ENCODE data around the gene CRACR2B. TPM values are rescaled to one million over a fixed set of nuclear protein-coding genes. Genes with fewer than 3 reads are reported as not detected.
A peak's percentile ranks its signal among the peaks of the same experiment; 100 is the strongest.

CRACR2B gene
- total RNA-seq, 2 experiments from 2014 or later: 0.33 TPM; not detected in 1

- CTCF ChIA-PET: interaction anchor here (1.1 kb wide), 1 partner anchor 49 kb away, joined by 4 read pairs; the partner anchor contains the start of gene TALDO1
- ATAC-seq (ENCODE audit: poor library complexity): peak; percentile 52
Observed at GRCh38 chr11:795634-796564, 31.8 kb upstream of the CRACR2B start.

GRCh38 chr11:796565-797295 lies 31.0 kb upstream of the CRACR2B start:
- no peaks in the 10 kb centered on the region for H3K9me3 ChIP-seq (ENCODE audit: control insufficient read depth in 1 of 2, insufficient read depth in 1 of 2, low read length in 2 of 2)
- ChIA-PET CTCF (interaction anchor here (1.1 kb wide), 1 partner anchor 50 kb away, joined by 4 read pairs; the partner anchor contains the start of gene TALDO1), POLR2A (interaction anchor here (0.9 to 3.2 kb wide), 8 partner anchors 12 to 590 kb away, joined by 3 to 24 read pairs (median 4); partner anchors contain the start of genes BET1L, PNPLA2, RIC8A and RPLP2)
- H3K27ac Mint-ChIP-seq: peak overlapping the region; percentile 91
- DNase-seq (no peak), ATAC-seq (ENCODE audit: poor library complexity) (peak; percentile 2)
- no peak for TF ChIP-seq CTCF (IDR thresholded peaks at IDR 0.05)
- H3K4me1 Mint-ChIP-seq (ENCODE audit: low read depth): peaks cover 16% of the 10 kb centered on the region
- peaks cover 37% of the 10 kb centered on the region for H3K36me3 ChIP-seq (ENCODE audit: insufficient read depth, low read length)
- no peaks in the 10 kb centered on the region for H3K27me3 Mint-ChIP-seq
- H3K4me3 ChIP-seq (ENCODE audit: low read length): peak overlapping the region; percentile 89
- H3K4me3 Mint-ChIP-seq: peak overlapping the region; percentile 92
- intact Hi-C loops (cut with DNase I, micrococcal nuclease): loop anchor here (1.0 to 5.0 kb wide), 6 partner anchors 13 to 289 kb away; partner anchors contain the start of genes DEAF1 (in 2 of the 2), TALDO1 (in 2 of the 2), TMEM80 (in 2 of the 2) and GATD1 (in 1 of the 2)
- H3K4me1 ChIP-seq (ENCODE audit: insufficient read depth, low read length): peaks cover 48% of the 10 kb centered on the region
- H3K27ac ChIP-seq (ENCODE audit: low read depth in 1 of 2, low read length in 2 of 2): peak overlapping the region; percentile 69 to 91
- H3K36me3 Mint-ChIP-seq (ENCODE audit: low read depth): peaks cover 6% of the 10 kb centered on the region
- H3K27me3 ChIP-seq (ENCODE audit: control insufficient read depth in 1 of 2, insufficient read depth in 2 of 2, low read length in 2 of 2): no peaks in the 10 kb centered on the region
- no peaks in the 10 kb centered on the region for H3K9me3 Mint-ChIP-seq

More at GRCh38 chr11:795634-796564, 31.8 kb upstream of the CRACR2B start:
- Mint-ChIP-seq H3K27me3 (no peaks in the 10 kb centered on the region), H3K36me3 (ENCODE audit: low read depth) (peaks cover 10% of the 10 kb centered on the region), H3K27ac (peak overlapping the region; percentile 91), H3K4me3 (peak overlapping the region; percentile 92), H3K9me3 (no peaks in the 10 kb centered on the region), H3K4me1 (ENCODE audit: low read depth) (peaks cover 16% of the 10 kb centered on the region)
- Histone ChIP-seq H3K36me3 (ENCODE audit: insufficient read depth, low read length) (peaks cover 38% of the 10 kb centered on the region), H3K27me3 (ENCODE audit: control insufficient read depth in 1 of 2, insufficient read depth in 2 of 2, low read length in 2 of 2) (no peaks in the 10 kb centered on the region), H3K27ac (ENCODE audit: low read depth in 1 of 2, low read length in 2 of 2) (peak overlapping the region; percentile 69 to 91), H3K9me3 (ENCODE audit: control insufficient read depth in 1 of 2, insufficient read depth in 1 of 2, low read length in 2 of 2) (no peaks in the 10 kb centered on the region), H3K4me3 (ENCODE audit: low read length) (peak overlapping the region; percentile 89), H3K4me1 (ENCODE audit: insufficient read depth, low read length) (peaks cover 48% of the 10 kb centered on the region)
- no peak for TF ChIP-seq CTCF (IDR thresholded peaks at IDR 0.05)
- peak; percentile 54 to 91 (median 70) for DNase-seq
- intact Hi-C loops (cut with DNase I, micrococcal nuclease): loop anchor here (2.0 to 5.0 kb wide), 6 partner anchors 17 to 289 kb away; partner anchors contain the start of genes DEAF1 (in 2 of the 2), TALDO1 (in 2 of the 2), TMEM80 (in 2 of the 2) and GATD1 (in 1 of the 2)
- POLR2A ChIA-PET: interaction anchor here (0.6 to 3.2 kb wide), 8 partner anchors 10 to 35 kb away, joined by 3 to 24 read pairs (median 4); partner anchors contain the start of genes PNPLA2 and RPLP2
